HCT116 (cell line): ENCODE measurements around the gene MZT2A. TPM values are rescaled to one million over a fixed set of nuclear protein-coding genes. Genes with fewer than 3 reads are reported as not detected.
A peak's percentile ranks its signal among the peaks of the same experiment; 100 is the strongest.
"Not testable (repeated sequence)": the region's sequence is repeated elsewhere in the genome, so short reads cannot be mapped to it uniquely, and the experiment has no call there.

ENCODE experiments used
- ATAC-seq: fragments of 200-7000 bp; cut with Tn5 transposase; 2 replicates; pipeline ENCODE4 v1.9.1; 2020; ENCODE audit warnings: mild to moderate bottlenecking, moderate library complexity
- BruUV-seq: library from RNA; stranded (reverse); fragments of 400-500 nt; replicated peaks from 2 replicates; lab custom pipeline; 2021; lab: Mats Ljungman, UMichigan
- CTCF ChIA-PET: fragments of 300-600 bp; sonication (Branson Sonifier 250); formaldehyde crosslinking; loops from one replicate; lab custom pipeline; 2021; ENCODE audit warnings: antibody characterized with exemption; lab: Charles Lee
- POLR2A ChIA-PET: fragments of 300-600, 350-600 bp; sonication (Branson Sonifier 250); formaldehyde crosslinking; loops from one replicate; lab custom pipeline; 2021; ENCODE audit warnings: antibody characterized with exemption; lab: Charles Lee
- RAD21 ChIA-PET, 2 experiments: fragments of 300-600 bp; sonication (Branson Sonifier 250); formaldehyde crosslinking; loops; one replicate each; lab custom pipeline; 2023; ENCODE audit warnings: low total read pairs in 2 of 2; ENCODE audit not compliant: uncharacterized antibody in 2 of 2, unreplicated experiment in 2 of 2, low non-redundant PET in 1 of 2; lab: Charles Lee
- DNase-seq: peaks from one replicate; pipeline ENCODE4 v3.0.0-alpha.2; 2010; ENCODE audit warnings: low read depth, low spot score
- H2AFZ ChIP-seq: fragments of 200-600 bp; shearing (Covaris generic), sonication (generic); 2 replicates; pipeline ENCODE4 v1.6.1; 2017; ENCODE audit warnings: low read depth, mixed run types, mixed read lengths, antibody characterized with exemption, low read length; ENCODE audit not compliant: poor library complexity, severe bottlenecking
- H3K27ac ChIP-seq: 2 replicates; pipeline ENCODE4 v1.5.1; 2012; ENCODE audit warnings: low read depth, low read length
- H3K27me3 ChIP-seq: fragments of 200-600 bp; sonication (generic); 2 replicates; pipeline ENCODE4 v1.6.1; 2016; ENCODE audit warnings: mixed run types, low read length, mixed read lengths; ENCODE audit not compliant: insufficient read depth
- H3K36me3 ChIP-seq, 2 experiments: fragments of 200-500 bp in 1 of 2; fragments of 200-600 bp in 1 of 2; sonication (Bioruptor generic) in 1 of 2; sonication (generic) in 1 of 2; 2 replicates each; pipeline versions ENCODE4 v1.5.1 to v1.6.1; 2014 to 2016; ENCODE audit warnings: low read length in 2 of 2, inconsistent platforms in 1 of 2, mixed read lengths in 1 of 2, mixed run types in 1 of 2; ENCODE audit not compliant: insufficient read depth in 2 of 2, control insufficient read depth in 1 of 2
- H3K4me1 ChIP-seq, 2 experiments: fragments of 200-600 bp in 1 of 2; sonication (generic) in 1 of 2; 2 replicates each; pipeline versions ENCODE4 v1.5.1 to v1.6.1; 2012 to 2017; ENCODE audit warnings: low read length in 2 of 2, inconsistent platforms in 1 of 2, mild to moderate bottlenecking in 1 of 2, mixed read lengths in 1 of 2, mixed run types in 1 of 2, moderate library complexity in 1 of 2; ENCODE audit not compliant: insufficient read depth in 2 of 2, control insufficient read depth in 1 of 2
- H3K4me2 ChIP-seq: fragments of 200-600 bp; sonication (generic); 2 replicates; pipeline ENCODE4 v1.6.1; 2017; ENCODE audit warnings: mixed run types, low read length, mixed read lengths
- H3K4me3 ChIP-seq, 2 experiments: fragments of 200-600 bp in 1 of 2; sonication (generic) in 1 of 2; replicated peaks in 1 of 2; 2 replicates each; pipeline ENCODE4 v1.5.1; 2011 to 2016; ENCODE audit warnings: low read length in 2 of 2, control low read depth in 1 of 2, low read depth in 1 of 2, mild to moderate bottlenecking in 1 of 2, mixed read lengths in 1 of 2, mixed run types in 1 of 2
- H3K79me2 ChIP-seq: fragments of 200-600 bp; sonication (generic); 2 replicates; pipeline ENCODE4 v1.6.1; 2017; ENCODE audit warnings: mild to moderate bottlenecking, mixed run types, low read length, moderate library complexity, mixed read lengths; ENCODE audit not compliant: insufficient read depth
- H3K9ac ChIP-seq: fragments of 200-600 bp; sonication (generic); 2 replicates; pipeline ENCODE4 v1.6.1; 2016; ENCODE audit warnings: low read length, mixed read lengths
- H3K9me2 ChIP-seq: fragments of 200-600 bp; sonication (generic), shearing (Covaris generic); 2 replicates; pipeline ENCODE4 v1.6.1; 2017; ENCODE audit warnings: mixed run types, mild to moderate bottlenecking, moderate library complexity; ENCODE audit not compliant: insufficient read depth
- H3K9me3 ChIP-seq, 2 experiments: fragments of 200-500 bp in 1 of 2; fragments of 200-600 bp in 1 of 2; sonication (Bioruptor generic) in 1 of 2; sonication (generic) in 1 of 2; 2 replicates each; pipeline ENCODE4 v1.6.1; 2014 to 2017; ENCODE audit warnings: low read length in 2 of 2, mixed read lengths in 2 of 2, inconsistent platforms in 1 of 2, low read depth in 1 of 2, mild to moderate bottlenecking in 1 of 2, mixed run types in 1 of 2, moderate library complexity in 1 of 2; ENCODE audit not compliant: control insufficient read depth in 1 of 2, insufficient read depth in 1 of 2
- H4K20me1 ChIP-seq: fragments of 200-600 bp; sonication (generic), shearing (Covaris generic); 2 replicates; pipeline ENCODE4 v1.6.1; 2017; ENCODE audit warnings: mixed run types, mild to moderate bottlenecking, moderate library complexity; ENCODE audit not compliant: insufficient read depth
- CEBPB ChIP-seq: IDR thresholded peaks from 2 replicates; pipeline ENCODE4 v1.6.1; 2012; ENCODE audit warnings: low read depth
- EGR1 ChIP-seq: IDR thresholded peaks from 2 replicates; pipeline ENCODE4 v1.6.1; 2012; ENCODE audit warnings: low read depth
- ELF1 ChIP-seq: IDR thresholded peaks from 2 replicates; pipeline ENCODE4 v1.6.1; 2012; ENCODE audit warnings: low read depth, borderline replicate concordance
- EZH2phosphoT487 ChIP-seq: fragments of 200-600 bp; IDR thresholded peaks from 2 replicates; pipeline ENCODE4 v1.6.1; 2018; ENCODE audit warnings: antibody characterized with exemption, borderline replicate concordance
- JUND ChIP-seq: IDR thresholded peaks from 2 replicates; pipeline ENCODE4 v1.6.1; 2012
- SP1 ChIP-seq: IDR thresholded peaks from 2 replicates; pipeline ENCODE4 v1.6.1; 2012; ENCODE audit warnings: low read depth
- TCF7L2 ChIP-seq: IDR thresholded peaks from 2 replicates; pipeline ENCODE4 v1.7.0; 2011; ENCODE audit warnings: borderline replicate concordance, inconsistent platforms; ENCODE audit not compliant: insufficient read depth, insufficient read length; ENCODE audit errors: extremely low read depth
- ZFX ChIP-seq: fragments of 450-650 bp; IDR thresholded peaks from 2 replicates; pipeline ENCODE4 v1.6.1; 2017
- ZNF274 ChIP-seq: fragments of 200-500 bp; sonication (Bioruptor generic); IDR thresholded peaks from 2 replicates; pipeline ENCODE4 v1.6.1; 2014; ENCODE audit warnings: mild to moderate bottlenecking, low read depth, low read length, inconsistent platforms
- intact Hi-C: fragments of 100-400 bp; cut with micrococcal nuclease; formaldehyde crosslinking; loops from 2 replicates; pipeline ENCODE4 v1.10.0; 2022
- total RNA-seq: library from RNA; stranded (reverse); gene quantifications from one replicate; pipeline ENCODE4 v1.2.1, GENCODE V29; 2021; ENCODE audit not compliant: unreplicated experiment

The MZT2A gene
- total RNA-seq, 1 experiment from 2014 or later: 203 TPM

DNA sequence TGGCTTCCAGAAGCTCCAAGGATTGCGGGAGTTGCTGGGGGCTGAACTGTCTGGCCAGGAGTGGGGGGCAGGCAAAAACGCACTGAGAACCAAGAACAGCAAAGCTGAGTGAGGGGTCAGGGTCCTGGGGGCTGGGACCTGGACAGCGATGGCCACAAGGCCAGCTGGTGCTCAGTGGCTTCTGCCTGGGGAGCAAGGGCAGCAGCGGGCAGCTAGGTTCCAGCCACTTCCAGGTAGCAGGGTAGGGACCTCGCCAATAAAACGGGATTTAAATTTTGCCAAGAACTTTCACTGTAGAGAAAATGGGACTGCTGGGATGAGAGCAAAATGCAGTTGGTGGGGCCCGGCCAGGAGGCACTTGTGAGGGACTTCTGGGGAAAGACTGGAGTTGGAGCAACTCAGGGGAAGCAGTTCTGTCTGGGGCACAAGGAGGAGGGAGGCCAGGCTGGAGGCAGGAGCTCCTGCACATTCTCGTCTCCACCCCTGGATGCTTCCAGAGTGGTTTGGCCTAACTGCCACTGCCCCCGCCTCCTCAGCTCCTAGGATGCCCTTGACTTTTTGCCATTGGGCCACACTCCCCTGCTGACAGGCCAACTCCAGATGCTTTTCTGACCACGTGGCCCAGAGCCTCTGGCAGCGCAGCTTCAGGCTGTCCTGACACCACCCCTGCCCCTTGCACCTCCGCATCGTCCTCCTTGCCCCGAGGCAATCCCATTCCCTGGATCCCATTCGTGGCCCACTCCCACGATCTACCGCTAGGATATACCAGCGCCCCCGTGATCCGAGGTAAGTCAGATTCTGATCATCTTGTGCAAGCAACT lies 30.0 kb upstream of the MZT2A start:
- no peak overlapping the region for H2AFZ ChIP-seq
- H4K20me1 ChIP-seq: no peaks in the 10 kb centered on the region
- no TSS peak for BruUV-seq
- no peaks in the 10 kb centered on the region for H3K36me3 ChIP-seq
- H3K27me3 ChIP-seq: no peaks in the 10 kb centered on the region
- H3K27ac ChIP-seq: no peak overlapping the region
- no peak for TF ChIP-seq CEBPB
- H3K9me2 ChIP-seq: no peaks in the 10 kb centered on the region
- no peak overlapping the region for H3K4me3 ChIP-seq
- peaks cover 1 to 2% of the 10 kb centered on the region in 2 experiments; a peak in 3 of 4 replicates for H3K4me1 ChIP-seq
- DNase-seq: no peak
- no peaks in the 10 kb centered on the region for H3K79me2 ChIP-seq
- ChIA-PET POLR2A (no interaction called here), CTCF (no interaction called here), RAD21 (no interaction called here)
- no peak overlapping the region for H3K9ac ChIP-seq
- no peak overlapping the region for H3K4me2 ChIP-seq
- peak; percentile 30 for ATAC-seq
- intact Hi-C loops: no loop called here
- no peaks in the 10 kb centered on the region for H3K9me3 ChIP-seq

DNA sequence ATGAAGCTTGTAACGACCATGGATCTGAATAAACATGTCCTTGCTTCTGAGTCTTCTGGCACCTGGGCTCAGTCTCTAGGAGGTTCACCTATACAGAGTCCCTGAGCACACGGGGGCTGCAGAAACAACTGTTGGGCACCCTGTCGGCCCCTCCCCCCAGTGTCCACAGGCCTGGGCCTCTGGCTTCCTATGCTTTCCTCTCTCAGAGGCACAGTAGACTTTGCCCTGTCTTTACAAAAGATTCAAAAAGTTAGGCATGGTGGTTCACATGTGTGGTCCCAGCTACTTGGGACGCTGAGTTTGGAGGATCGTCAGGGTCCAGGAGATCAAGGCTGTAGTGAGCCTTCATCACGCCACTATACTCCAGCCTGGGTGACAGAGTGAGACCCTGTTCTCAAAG lies 29.3 kb upstream of the MZT2A start:
- intact Hi-C loops, BruUV-seq, H3K27me3 ChIP-seq, H3K9ac ChIP-seq, H3K4me3 ChIP-seq, H3K4me2 ChIP-seq, ATAC-seq, H3K27ac ChIP-seq, RAD21 ChIA-PET, H3K36me3 ChIP-seq, H3K79me2 ChIP-seq, H2AFZ ChIP-seq, CTCF ChIA-PET, POLR2A ChIA-PET, H3K9me2 ChIP-seq, H3K9me3 ChIP-seq, H4K20me1 ChIP-seq, H3K4me1 ChIP-seq, DNase-seq: not testable (repeated sequence)

DNA sequence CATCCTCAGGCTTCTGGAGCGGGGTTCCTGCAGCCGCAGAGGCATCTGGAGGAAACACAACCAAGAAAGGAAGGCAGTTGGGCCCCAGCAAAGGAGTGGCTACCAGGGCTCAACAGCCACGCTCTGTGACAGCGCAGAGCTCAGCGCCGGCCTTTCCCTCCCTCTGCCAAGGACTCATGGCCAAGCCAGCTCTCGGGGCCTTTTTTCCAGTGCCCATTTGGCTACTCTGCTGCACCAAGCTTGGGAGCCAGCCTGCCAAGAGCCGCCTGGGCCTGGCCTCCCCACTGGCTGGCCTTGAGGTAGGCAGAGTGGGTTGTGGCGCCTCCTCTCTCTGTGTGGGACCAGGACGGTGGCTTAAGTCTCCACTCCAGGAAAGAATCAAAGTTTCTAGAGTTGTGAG lies 28.3 kb upstream of the MZT2A start:
- Histone ChIP-seq H3K27me3 (no peaks in the 10 kb centered on the region), H3K27ac (no peak overlapping the region), H2AFZ (no peak overlapping the region), H4K20me1 (no peaks in the 10 kb centered on the region), H3K9me2 (no peaks in the 10 kb centered on the region), H3K4me1 (no peaks in the 10 kb centered on the region), H3K4me2 (no peak overlapping the region), H3K79me2 (no peaks in the 10 kb centered on the region), H3K9me3 (no peaks in the 10 kb centered on the region), H3K9ac (no peak overlapping the region), H3K4me3 (no peak overlapping the region), H3K36me3 (no peaks in the 10 kb centered on the region)
- no TSS peak for BruUV-seq
- TF ChIP-seq ZNF274: no peak
- no peak for TF ChIP-seq EGR1
- no peak for TF ChIP-seq ZFX
- TF ChIP-seq SP1: no peak
- no peak for TF ChIP-seq JUND
- TF ChIP-seq TCF7L2: no peak
- no peak for TF ChIP-seq EZH2phosphoT487
- TF ChIP-seq ELF1: no peak
- CTCF ChIA-PET: no interaction called here
- DNase-seq: no peak
- POLR2A ChIA-PET: no interaction called here
- intact Hi-C loops: no loop called here
- RAD21 ChIA-PET: no interaction called here
- no peak for ATAC-seq
